T-helper 2 cell (primary cell): ENCODE measurements around the gene ABHD17B.
"Not testable (repeated sequence)": the region's sequence is repeated elsewhere in the genome, so short reads cannot be mapped to it uniquely, and the experiment has no call there.

Experiments
- DNase-seq, 5 experiments: peaks; one replicate each; pipeline versions ENCODE4 v3.0.0 to v3.0.0-alpha.2; 2012 to 2022
- total RNA-seq, 2 donors: gene quantifications; one replicate each; lab custom pipeline; 2026; lab: John Stamatoyannopoulos, UW

The ABHD17B gene
- total RNA-seq, result 27.1 to 34.9 reads per million in 2 donors

DNA sequence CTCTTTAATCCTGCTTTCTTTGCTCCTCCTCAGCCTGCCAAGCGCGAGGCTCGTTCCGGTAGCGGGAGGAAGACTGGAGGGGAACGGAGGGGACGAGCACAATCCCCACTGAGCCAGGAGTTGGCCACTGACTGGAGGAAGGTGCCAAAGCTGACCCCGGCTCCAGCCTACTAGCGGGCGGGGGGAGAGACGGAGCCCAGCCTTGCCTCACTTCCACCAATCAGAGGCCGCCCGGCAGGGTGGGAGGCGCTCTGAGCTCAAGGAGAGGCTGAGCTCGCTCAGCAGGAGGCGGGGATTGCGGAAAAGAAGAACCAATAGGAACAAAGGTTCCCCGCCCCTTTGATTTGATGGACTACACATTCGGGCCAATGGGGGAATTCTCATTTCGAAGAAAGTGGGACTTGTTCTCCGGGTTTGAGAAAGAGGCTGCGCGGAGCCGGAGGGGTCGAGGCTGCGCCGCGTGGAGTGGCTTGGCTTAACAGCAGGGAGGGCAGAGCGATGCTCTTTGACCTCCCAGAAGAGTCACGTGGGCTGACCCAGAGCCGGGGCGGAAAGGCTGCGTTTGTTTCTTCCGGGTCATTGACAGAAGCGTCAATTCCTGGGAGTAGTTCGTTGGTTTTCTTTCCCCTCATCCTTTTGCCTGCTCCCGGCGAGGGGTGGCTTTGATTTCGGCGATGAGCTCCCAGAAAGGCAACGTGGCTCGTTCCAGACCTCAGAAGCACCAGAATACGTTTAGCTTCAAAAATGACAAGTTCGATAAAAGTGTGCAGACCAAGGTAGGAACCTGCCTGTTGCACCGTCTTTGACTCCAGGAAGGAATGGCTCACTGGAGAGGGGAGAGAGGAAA is at the start of gene ABHD17B, which contains the start of gene C9orf85:
Gene ABHD17B, minus strand, starts transcription at position 133 of the 847 bp plus-strand sequence. CDS start 36,113 bp downstream, outside the sequence.
Gene C9orf85, plus strand, starts transcription at position 579 of the 847 bp plus-strand sequence. Its CDS starts 96 bp downstream, at position 675.
- peak; percentile 92 to 99 (median 96) for DNase-seq

GRCh38 chr9:71955300-71955915 is 44.4 kb upstream of the ABHD17B start:
- DNase-seq, result no peak

GRCh38 chr9:71954652-71955051 is 43.7 kb upstream of the ABHD17B start:
- DNase-seq, result not testable (repeated sequence)

DNA sequence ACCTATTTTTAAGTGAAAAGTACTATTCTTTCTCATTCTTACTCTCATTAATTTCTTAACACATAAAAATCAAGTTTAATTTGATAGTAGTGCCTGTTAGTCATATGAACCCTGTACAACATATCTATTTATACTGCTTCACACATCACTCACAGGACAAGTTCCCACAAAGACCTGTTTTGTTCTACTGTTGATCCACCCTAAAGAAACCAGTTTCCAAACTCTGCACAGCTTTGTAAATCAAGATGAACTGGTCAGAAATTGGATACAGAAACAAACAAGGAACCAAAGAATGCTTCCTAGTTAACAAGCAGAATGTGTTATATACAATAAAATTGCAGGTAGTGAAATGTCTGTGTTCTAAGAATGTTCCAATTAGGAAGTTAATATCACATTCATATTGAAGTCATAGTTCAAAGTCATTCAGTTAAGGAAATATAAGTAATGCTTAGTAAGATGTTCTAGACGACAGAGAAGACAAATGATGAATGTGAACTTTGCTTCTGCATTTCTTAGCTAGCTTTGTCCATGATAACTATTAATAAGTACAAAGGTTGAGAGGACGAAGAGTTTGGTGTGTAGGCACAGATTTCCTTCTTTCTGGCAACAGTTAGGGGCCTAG is 33.9 kb upstream of the ABHD17B start:
- no peak for DNase-seq

DNA sequence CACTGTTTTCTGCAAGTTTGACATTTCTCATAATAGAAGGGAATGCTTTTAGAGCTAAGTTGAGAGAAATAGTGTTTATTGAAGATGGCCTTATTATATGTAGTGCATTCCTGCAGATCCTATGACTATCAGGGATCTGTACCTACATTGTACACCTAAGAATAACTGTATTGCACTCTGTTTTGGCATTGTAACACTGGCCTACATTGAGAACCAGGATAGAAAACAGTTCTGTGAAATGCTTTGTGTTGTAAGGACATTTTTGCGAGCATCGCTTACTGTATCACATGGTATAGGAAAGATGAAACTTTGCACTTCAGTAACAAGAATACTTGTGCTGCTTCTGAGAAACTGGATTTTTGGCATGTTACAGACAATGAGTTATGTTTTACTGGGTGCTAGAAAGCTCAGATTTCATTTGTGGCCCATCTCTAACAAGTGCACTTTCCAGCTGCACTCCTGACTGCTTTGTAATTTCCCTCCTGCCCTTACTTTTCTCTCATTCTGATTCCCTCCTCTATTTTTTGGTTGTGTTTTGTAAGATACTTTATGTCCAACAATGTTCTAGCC is 31.1 kb upstream of the ABHD17B start:
- no peak for DNase-seq

DNA sequence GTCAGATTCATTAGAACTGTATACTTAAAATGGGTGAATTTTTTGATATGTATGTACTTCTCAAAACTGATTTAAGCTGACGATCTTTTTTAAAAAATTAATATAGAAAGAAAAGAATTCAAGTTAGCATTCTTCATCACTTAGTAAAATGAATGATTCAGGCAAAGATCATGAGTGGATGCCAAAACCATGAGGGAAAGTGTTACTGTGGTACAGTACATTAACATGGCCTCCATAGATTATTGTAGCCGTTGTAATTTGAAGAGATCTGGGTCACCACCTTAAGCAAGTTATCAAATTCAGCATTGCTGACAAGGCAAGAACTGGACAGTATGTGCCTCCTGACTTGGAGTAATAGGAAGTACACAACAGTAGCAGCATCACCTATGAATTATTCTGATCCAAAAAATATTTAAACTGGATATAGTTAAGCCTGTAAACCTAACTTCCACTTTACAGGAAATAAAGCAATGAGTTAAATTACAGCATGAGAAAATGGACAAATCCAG is 30.1 kb upstream of the ABHD17B start:
- DNase-seq, result no peak

GRCh38 chr9:71937898-71938297 is 26.9 kb upstream of the ABHD17B start:
- DNase-seq, result no peak

DNA sequence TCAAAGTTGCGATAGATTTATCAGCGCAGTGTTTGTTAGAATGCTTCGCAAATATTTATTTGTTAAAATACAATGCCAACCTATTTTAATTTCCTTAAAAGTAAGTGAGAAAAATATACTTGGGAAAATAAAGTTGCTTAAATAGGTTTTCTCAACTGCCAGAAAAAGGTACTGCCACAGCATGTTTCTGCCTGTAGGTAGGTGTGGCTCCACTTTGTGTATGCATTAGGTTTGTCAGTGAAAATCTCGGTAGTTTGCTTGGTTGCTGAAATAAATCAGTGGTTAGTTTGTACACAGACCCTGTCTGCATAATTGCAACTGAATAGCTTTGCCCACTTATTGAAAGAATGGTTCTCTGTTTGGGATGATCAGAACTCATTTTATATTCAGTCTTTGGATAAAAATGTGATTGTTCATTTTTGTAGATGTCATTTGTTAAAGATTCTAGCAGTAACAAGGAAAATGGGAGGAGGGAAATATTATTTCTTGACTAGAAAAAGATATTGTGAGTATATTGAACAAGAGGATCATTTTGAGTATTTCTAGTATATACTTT is 26.2 kb upstream of the ABHD17B start:
- no peak for DNase-seq

DNA sequence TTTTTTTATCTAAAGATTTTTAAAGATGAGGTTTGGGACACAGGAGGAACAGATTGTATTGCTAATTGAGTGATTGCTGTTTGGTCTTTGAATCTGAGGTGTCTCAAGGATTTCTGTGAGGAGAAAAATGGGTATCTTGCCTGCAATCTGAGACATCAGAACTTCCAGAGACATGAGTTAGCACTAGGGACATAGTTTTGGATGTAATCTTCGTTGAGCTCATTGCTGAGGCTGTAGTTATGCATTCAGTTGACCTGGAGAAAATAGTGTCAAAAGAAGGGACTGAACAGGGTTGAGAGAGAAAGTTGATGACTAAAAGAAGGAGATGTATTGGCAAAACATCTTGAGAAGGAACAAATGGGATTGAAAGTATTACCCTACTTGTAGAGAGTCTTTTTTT is 25.1 kb upstream of the ABHD17B start:
- DNase-seq, result no peak

GRCh38 chr9:71931166-71931565 is 20.2 kb upstream of the ABHD17B start:
- DNase-seq, result no peak

- no peak for DNase-seq
Observed at GRCh38 chr9:71929791-71930440, 18.9 kb upstream of the ABHD17B start.

DNA sequence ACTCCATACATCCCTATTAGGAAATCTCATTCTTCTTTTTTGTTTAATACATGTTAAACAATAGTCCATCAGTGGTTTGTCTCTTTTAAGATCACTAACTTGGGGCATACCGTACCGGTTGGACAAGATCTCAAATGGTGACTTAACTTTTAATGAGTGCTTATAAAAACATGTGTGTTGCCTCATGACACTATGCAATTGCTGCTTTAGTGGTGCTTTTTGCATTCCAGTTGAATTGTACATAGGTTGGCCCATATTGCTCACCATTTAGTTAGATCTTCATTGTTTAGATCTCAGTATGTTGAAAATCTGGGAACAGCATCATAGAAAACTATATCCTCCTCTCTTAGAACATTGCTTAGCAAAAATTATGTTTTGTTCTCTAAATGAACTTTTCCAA is 18.2 kb upstream of the ABHD17B start:
- no peak for DNase-seq

DNA sequence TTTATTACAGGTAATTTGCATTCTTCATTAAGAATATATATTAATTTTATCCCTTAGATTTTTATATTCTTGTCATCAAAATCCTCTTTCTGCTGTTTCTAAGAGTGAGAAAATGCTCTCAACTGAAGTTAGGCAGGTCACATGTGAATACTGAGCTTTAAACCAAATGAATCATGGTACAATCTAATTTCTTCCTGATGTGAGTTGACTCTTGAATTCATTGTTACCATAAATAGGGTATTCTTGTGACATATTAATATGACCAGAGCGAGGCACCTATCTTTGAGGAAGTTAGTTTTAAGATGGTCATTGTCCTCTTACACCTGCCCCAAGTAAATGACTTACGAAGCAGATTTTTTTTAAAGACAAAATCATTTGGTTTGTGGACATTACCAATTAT is 17.8 kb upstream of the ABHD17B start:
- DNase-seq, result no peak

- no peak for DNase-seq
Observed at GRCh38 chr9:71928376-71928775, 17.4 kb upstream of the ABHD17B start.

GRCh38 chr9:71925834-71926233 is 14.8 kb upstream of the ABHD17B start:
- no peak for DNase-seq

DNA sequence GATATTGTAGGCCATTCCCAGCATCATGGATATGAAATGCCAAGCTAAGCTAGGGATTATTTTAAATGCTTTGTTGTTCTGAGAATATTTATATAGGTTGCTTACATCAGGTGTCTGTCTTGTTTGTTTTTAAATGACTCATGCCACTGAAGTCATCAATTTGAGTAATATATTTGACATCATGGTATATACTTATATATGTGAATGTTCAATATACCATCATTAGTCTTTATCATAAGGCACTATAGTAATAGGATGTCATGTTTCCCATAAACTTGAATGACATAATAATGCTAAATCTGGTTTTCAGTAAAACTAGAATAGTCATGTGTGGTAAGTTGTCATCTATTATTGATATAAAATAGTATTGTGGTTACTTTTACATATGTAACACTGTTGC is 13.6 kb upstream of the ABHD17B start:
- no peak for DNase-seq

DNA sequence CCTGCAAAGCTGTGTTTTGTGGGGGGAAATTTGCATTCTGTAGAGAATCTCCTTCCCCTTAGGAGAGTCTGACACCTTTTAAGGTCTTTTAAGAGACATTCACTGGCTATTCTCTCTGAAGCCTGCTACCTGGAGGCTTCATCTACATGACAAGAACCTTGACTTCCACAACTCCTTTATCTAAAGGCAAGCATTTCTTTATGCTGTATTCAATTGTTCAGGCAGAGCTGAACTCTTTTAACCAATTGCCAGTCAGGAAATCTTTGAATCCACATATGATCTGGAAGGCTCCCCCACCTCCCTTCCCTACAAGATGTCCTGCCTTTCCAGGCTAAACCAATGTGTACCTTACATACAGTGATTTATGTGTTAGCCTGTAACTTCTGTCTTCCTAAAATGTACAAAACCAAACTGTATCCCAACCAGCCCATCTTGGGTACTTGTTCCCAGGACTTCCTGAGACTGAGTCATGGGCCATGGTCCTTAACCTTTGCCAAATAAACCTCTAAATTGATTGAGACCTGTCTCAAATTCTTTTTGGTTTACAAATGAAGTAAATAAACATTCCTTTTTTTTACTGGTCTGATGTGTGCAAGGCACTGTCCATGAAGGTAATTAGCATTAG is 10.3 kb upstream of the ABHD17B start:
- no peak for DNase-seq

- no peak for DNase-seq
Observed at GRCh38 chr9:71920456-71921189, 9.6 kb upstream of the ABHD17B start.

- no peak for DNase-seq
Observed at GRCh38 chr9:71918419-71918818, 7.4 kb upstream of the ABHD17B start.

GRCh38 chr9:71916834-71917534 is 6.0 kb upstream of the ABHD17B start:
- peak in 1 of 5 experiments; percentile 67 for DNase-seq
